Right ventricle myocardium inferior (tissue), 1 donor: ENCODE results near the gene ATP2B2. TPM values are rescaled to one million over a fixed set of nuclear protein-coding genes. Genes with fewer than 3 reads are reported as not detected.

ENCODE experiments used
- ATAC-seq: fragments of 200-7000 bp; cut with Tn5 transposase; one replicate; pipeline ENCODE4 v1.9.1; 2020; ENCODE audit warnings: mild to moderate bottlenecking, moderate library complexity
- DNase-seq: peaks from one replicate; pipeline ENCODE4 v3.0.0; 2021; ENCODE audit errors: missing footprints
- intact Hi-C: fragments of 100-400 bp; cut with DNase I; formaldehyde crosslinking; loops from one replicate; pipeline ENCODE4 v1.11.0; 2022
- total RNA-seq: library from RNA; stranded (reverse); fragmentation: NEBNext Ultra II Directional; extraction: Animal tissue kit (Norgen Biotek cat#: 25700); gene quantifications from one replicate; pipeline ENCODE4 v1.2.1, GENCODE V29; 2021
- donor health status: DM: no; HTN: yes; CAD: no; lungs with severe emphysema.

Gene ATP2B2
- total RNA-seq, 1 donor from 2014 or later, result 0.14 TPM

DNA sequence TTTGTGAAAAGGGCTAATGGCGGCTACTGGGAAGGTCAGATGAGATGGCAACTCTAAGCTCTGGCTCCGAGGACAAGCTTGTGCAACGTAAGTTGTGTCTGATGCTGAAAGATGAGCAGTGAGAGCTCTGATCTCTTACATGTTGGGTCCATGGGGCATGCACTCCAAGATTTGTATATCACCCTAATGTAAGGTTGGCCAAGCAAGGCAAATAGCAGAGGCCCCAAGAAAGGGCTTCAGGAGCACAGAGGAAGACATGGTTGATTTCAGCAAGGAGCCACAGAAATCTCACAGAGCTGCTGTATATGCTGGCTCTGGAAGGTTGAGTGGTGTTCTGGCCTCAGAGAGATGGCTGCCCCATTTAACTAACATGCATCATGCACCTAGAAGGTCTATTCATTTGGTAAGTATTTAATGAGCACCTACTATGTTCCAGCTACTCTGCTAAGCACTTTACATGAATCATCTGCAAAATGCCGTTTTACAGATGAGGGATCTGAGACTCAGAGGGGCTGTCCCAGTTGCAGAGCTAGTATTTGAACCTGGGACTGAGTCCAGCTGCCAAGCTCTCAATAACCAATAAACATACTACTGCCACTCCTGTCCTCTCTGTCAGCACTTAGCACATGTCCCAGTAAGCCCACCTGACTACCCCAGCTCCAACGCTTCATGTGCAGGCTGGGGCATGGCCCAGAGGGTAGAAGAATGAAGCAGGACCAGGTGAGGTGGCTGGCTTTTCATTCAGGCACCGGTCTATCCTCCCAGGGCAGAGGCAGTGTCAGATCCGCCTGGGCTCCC is 27.8 kb upstream of the ATP2B2 start:
- ATAC-seq (no peak), DNase-seq (no peak)
- intact Hi-C loops, result no loop called here

DNA sequence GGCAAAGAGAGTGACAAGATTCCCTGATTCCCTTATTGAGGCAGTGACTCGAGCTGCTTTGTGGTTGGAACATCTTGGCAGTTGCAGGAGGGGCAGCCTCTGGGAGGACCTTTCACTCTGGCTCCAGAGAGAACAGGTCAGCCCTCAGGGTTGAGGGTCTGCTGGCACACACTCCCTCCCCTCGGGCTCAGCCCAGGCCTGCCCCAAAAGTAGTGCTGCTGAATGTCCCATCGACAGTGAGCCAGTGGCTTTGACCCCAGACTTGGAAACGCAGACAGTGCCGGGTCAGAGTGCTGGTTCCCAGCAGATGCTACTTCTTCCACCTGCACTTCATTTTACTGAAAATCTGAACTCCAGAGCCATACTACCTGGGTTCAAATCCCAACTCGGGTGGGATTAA is 25.6 kb upstream of the ATP2B2 start:
- no peak for ATAC-seq
- intact Hi-C loops, result no loop called here
- no peak for DNase-seq

DNA sequence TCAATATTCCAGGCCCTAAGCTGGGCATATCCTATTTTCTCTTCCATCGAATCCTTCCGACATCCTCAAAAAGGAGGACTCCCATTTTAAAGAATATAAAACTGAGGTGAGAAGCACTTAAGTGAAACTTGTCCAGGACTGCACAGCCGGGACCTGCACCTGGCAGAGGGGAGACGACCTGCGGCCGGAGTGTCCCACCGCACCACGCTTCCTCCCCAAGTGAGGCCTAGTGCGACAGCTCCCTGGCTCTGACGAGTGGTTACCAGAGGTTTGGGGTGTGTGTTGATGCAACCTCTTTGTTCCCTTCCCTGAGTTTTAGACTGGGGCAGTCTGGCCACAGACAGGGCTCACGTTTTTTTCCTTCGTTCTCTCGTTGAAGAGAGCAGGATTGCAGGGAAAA is 24.9 kb upstream of the ATP2B2 start:
- ATAC-seq, result no peak
- intact Hi-C loops, result no loop called here
- DNase-seq, result no peak

DNA sequence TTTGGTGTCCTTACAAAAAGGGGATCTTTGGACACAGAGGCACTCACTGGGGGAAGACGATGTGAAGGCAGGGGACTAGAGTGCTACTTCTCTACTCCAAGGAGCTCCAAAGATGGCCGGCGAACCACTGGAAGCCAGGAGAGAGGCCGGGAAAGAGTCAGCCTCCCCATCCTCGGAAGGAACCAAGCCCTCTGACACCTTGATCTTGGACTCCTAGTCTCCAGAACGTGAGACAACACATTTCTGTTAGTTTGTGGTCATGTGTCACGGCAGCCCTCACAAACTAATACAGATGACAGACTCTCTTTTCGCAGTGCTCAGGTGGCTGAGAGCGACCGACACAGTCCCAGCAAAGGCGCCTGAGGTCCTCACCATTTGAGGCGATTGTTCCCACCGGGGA is 24.4 kb upstream of the ATP2B2 start:
- DNase-seq (no peak), ATAC-seq (no peak)
- intact Hi-C loops, result no loop called here

DNA sequence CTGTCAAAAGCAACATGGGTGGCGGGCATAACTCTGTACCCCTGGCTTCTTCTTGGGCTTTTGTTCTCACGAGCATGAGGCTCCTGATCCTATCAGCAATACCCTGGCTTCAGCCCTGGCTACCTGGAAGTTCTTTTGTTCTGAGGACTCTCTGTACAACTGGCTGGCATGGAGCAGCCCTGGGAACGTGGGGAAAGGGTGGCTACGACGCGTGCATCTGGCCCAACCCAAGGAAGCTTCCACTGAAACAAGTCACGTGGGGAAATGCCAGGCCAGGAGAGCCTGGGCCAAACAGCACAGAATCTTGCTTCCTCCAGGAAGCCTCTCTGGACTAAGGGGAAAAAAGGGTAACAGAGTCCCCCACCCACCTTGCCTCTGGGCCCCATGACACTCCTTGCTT is 22.7 kb upstream of the ATP2B2 start:
- intact Hi-C loops, result no loop called here
- DNase-seq, result no peak
- ATAC-seq, result no peak

DNA sequence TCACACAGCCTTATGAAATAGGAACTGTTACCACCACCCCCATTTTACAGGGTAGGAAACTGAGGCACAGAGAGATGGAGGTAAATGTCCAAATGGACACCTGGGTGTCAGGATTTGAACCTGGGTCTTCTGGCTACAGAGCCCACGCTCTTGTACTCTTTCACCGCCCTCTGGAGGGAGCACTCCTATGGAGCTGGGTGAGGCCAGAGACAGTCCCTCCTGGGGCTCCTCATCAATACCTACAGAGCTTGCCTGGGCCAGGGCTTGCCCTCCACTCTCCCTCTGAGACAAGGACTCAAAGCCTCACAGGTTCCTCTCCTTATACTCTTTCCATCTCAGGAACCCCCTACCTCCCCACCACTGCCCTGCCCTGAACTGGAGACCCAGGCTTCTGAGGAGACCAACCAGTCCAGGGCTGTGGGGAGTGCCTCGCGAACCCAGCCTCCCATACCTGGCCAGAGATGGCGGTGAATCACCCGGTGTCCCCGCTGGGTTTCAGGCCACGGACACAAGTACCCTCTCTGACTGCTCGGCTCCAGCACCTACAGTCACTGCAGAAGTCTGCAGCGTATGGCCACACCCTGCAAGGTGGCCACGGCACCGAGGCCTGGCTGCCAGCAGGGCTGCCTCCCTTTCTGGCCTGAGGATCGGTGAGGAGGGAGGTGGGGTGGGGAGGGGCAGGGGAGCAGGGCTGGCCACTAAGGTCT is 22.1 kb upstream of the ATP2B2 start:
- ATAC-seq (no peak), DNase-seq (peak; percentile 13)
- intact Hi-C loops, result no loop called here

DNA sequence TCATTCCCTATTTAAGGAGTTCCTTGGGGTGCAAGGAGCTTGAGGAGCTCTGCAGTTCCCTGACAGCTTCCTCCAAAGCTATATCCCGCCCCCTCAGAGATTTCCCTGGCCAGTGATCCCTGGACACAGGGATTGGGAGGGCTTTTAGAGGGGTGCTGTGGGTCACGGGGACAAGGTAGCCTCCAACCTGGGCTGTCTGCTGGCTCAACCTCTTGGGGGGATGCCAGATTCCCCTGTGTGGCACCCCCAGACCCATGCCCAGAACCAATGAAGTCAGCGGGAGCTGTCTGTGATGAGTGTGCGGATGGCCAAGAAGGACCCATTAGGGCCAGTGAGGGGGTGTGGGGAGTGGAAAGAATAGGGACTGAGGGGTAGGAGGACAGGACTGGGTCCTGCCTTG is 21.0 kb upstream of the ATP2B2 start:
- intact Hi-C loops, result no loop called here
- DNase-seq, result peak; percentile 16

DNA sequence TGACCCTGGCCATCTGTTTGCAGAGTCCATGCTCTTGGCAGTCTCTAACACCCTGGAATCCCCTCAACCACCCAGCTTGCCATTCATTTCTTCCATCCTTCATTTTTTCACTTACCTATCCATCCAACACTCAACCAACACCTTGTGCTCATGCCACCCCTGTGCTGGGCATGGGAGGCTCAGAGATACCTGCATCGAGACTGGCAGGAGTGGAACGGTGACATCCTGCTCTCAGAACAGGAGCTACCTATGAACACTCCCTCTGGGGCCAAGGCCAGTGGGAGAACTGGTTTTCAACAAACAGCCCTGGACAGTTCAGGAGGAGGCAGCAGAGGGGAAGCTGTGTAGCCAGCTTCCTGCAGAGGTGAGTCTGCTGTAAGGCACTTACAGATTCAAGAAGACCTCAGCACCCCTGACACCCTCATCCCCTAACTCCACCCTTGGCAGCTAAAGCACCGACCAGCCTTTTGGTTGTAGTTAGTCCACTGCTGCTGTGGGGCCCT is 19.5 kb upstream of the ATP2B2 start:
- ATAC-seq (no peak), DNase-seq (no peak)
- intact Hi-C loops, result no loop called here

More for the DNA sequence above, 21.0 kb upstream of the ATP2B2 start:
- ATAC-seq, result no peak

DNA sequence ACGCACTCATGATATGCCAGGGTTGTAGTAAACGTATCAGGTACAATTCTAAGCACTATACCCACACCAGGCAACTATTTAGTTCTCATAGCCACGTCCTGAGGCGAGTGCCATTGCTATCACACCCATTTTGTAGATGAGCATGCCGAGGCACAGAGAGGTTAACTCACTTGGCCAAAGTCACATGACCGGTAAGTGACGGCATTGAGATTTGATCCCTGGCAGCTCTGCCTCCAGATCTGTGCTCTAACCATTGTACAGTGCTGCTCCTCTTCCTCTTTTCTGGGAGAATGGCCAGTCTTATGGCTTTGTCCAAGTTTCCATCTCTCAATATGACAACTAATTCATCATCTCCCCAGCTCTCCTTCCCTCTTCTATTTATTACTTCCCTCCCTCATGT is 18.9 kb upstream of the ATP2B2 start:
- DNase-seq (no peak), ATAC-seq (no peak)
- intact Hi-C loops, result no loop called here

DNA sequence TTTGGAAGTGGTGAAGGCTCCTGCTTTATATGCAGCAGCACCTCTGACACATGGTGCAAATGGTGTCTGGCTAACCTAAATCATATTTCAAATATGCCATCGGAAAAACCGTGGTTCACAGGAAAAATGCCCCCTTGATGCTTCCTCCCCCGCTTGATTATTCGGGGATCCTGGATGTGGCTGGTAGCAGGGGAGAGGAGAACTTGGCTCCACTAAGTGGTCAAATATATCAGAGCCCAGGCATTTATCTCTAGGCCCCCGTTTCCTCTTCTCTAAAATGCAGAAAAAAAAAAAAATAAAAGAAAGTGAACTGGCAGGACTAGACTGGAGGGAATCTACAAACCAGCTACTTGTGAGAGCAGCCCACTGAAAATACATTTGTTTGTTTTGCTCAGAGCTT is 18.2 kb upstream of the ATP2B2 start:
- ATAC-seq (no peak), DNase-seq (no peak)
- intact Hi-C loops, result no loop called here

DNA sequence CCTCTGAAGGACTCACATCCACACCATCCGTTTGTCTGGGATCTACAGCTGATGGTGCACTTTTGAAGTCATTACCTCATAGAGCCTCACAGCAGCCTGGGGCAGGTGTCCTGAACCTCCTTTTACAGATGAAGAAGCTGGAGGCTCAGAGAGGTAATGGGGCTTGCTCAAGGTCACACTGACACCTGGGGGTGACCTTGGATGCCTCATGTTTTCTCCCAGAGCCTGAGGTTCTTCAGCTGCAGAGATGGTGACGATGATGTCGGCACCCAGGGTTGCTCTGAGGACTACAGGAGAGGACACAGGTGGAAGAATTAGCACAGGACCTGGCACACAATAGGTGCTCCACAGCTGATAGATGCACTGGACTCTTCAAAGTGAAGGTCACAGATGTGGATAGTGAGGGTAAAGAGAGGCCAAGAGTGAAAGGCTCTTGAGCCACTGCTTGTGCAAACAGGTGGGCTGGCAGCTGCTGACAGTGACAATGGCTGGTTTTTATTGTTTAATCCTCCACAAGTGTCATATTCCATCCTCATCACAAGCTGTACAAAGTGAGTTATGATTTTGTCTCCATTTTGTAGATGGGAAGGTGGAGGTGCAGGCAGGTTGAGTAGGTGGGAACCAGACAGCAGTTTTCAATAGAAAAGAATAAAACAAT is 17.4 kb upstream of the ATP2B2 start:
- intact Hi-C loops, result no loop called here
- ATAC-seq (no peak), DNase-seq (no peak)

DNA sequence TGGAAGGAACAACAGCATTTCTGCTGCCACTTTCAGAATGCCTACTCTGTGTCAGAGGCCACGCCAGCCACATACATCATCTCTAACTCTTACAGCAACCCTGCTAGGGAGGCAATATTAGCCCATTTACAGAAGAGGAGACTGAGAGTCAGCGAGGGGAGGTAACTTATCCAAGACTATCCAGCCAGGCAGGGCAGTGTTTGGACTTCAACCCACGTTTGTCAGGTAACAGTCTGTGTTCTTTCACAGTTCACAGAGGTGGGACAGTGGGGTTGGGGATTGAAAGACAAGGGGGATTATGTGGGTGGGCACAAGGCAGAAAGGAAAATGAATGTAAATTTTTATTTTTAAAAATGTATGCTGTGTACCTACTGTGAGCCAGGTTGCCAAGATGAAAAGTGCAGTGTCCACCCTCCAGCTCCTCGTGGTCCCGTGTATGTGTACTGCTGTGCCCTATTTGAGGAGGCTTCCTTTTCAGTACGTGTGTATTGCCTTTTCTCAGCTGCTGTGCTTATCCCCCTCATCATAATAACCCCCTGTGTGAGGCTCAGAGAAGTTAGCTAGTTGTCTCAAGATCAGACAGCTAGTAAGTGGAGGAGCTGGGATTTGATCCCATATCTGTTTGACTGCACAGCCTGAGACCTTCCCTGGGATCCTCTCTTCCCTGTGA is 16.5 kb upstream of the ATP2B2 start:
- ATAC-seq, result no peak
- DNase-seq, result peak; percentile 30
- intact Hi-C loops, result no loop called here

DNA sequence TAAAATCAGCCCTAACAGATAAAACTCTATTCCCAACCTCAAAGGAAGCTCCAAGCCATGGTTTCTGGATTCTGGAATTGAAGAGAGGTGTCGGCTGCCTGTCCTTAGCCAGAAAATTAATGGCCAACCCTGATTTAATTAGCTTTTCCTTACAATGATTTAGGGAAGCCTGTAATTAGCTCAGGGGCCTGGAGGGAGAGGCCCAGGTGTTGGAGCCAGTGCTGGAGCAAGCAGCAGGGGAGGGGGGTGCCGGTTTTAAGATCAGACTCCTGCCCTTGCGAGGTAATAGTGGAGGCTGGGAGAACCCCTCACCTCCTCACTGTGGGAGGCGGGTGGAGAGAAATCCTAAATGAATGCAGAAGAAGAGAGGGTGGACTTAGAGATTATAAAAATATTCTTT is 14.7 kb upstream of the ATP2B2 start:
- DNase-seq (no peak), ATAC-seq (no peak)
- intact Hi-C loops, result no loop called here

DNA sequence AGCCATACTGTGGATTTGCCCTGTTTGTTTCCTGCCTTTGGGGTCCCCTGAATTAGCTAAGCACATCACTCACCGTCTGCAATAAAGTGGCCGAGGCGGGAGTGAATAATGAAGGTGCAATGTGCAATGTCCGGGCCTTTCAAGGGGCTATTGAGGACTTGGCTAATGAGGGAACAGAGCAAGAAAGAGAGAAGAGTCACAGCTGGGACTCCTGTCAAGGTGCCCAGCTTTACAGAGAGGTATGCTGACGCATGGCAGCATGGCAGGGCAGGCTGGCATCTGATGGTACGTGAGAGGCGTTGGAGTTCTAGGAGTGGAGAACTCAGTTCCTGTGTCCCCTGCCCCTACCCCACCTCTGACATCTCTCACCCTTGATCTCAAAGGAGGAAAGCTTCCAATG is 13.8 kb upstream of the ATP2B2 start:
- intact Hi-C loops, result no loop called here
- no peak for DNase-seq
- no peak for ATAC-seq

DNA sequence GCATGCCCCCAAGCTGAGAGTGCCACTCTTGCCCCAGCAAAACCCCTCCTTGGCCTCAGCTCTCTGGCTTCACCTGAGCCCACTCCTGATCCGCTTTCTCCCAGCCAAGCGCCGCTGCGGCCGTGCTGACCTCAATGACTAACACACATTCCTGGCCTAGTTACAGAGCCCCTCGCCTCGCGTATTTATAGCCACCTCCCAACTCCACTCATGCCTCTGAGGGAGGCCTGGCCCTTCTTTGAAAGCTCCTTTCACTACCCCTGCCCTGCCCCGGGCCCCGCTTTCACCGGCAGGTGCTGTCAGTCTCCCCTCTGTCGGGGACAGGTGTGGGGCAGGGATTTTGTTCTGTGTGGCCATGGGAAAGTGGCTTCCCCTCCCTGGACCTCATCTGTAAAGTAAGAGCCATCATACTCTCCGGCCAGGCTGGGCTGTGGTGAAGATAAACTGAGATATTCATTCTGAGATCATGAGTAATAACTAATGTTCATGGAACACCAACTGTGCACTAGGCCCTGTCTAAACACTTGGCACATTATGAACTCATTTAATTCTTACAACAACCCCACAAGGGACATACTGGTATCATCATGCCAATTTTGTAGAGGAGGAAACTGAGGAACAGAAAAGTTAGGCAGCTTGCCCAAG is 13.2 kb upstream of the ATP2B2 start:
- intact Hi-C loops, result no loop called here
- DNase-seq (peak; percentile 63), ATAC-seq (peak; percentile 40)

DNA sequence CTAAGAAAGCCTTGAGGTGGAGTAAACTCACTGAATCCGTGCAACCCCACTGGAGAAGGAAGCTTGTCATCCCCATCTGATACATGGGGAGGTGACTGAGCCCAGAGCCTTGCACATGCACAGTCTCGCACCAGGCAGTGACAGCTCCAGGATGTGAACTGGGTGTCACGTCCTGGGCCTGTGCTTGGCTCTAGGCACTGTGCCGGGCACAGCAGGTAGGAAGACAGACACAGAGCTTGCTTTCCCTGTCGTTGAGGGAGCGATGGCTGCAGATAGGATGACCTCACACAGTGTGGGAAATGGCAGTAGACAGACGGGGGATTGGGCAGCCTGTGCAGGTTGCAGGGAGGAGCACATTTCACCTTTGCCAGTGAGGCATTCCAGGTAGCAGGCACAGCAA is 12.2 kb upstream of the ATP2B2 start:
- ATAC-seq (no peak), DNase-seq (peak; percentile 26)
- intact Hi-C loops, result no loop called here

DNA sequence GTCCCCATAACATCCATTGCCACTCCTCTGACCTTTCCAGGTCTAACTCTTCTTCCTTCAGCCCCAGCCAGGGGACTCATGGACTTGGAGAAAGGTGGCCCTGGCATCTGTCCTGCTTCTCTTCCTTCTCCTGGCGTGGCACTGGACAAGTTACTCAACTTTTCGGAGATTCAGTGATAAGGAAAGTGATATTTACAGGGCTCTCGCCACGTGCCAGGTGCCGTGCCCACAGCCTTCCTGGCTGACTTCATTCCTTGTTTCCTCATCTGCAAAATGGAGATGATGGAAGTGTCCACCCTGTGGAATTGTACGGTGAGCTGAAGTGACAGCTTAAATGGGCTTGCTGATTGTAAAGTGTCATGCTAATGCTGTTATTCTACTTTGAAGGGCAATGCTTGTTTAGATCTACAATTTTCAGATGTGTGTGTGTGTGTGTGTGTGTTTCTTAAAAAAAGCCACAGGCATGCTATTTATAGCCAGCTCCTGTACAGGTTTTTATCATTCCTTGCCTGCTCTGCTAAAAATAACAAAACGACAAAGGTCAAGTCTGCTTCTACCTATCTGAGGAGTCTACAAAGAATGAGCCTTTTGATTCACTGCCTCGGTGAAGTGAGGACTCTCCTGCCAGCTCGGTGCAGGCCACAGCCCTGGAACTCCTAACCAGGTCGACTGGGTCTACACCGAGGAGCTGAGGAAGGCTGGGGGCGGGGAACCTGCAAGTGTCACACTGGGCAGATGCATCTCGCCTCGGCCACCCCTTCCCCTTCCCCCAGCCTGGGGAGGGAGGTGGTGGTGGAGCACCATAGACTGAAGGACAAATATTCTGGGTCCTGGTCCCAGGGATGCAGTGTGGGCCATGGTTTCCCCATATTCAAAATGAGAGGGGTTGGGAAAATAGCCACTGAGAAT is 11.4 kb upstream of the ATP2B2 start:
- ATAC-seq, result peak; percentile 42
- DNase-seq, result peak; percentile 40
- intact Hi-C loops, result no loop called here
